Calu3 (cell line): ENCODE measurements around the gene ATP2C1. TPM values are rescaled to one million over a fixed set of nuclear protein-coding genes. Genes with fewer than 3 reads are reported as not detected.

Experiments used
- BruUV-seq: library from RNA; stranded (reverse); fragments of 400-500 nt; replicated peaks from 2 replicates; lab custom pipeline; 2021; lab: Mats Ljungman, UMichigan
- CTCF ChIA-PET: fragments of 300-600 bp; sonication (Branson Sonifier 250); formaldehyde crosslinking; loops from one replicate; lab custom pipeline; 2022; ENCODE audit warnings: antibody characterized with exemption; lab: Charles Lee
- DNase-seq: peaks from one replicate; pipeline ENCODE4 v3.0.0; 2022
- H3K27ac Mint-ChIP-seq: one replicate; pipeline ENCODE4 v1.8.0; 2022; ENCODE audit warnings: mixed read lengths; ENCODE audit not compliant: unreplicated experiment
- H3K27me3 Mint-ChIP-seq: one replicate; pipeline ENCODE4 v1.8.0; 2022; ENCODE audit warnings: mixed read lengths; ENCODE audit not compliant: unreplicated experiment
- H3K36me3 Mint-ChIP-seq: one replicate; pipeline ENCODE4 v1.8.0; 2022; ENCODE audit warnings: mild to moderate bottlenecking, moderate library complexity, mixed read lengths; ENCODE audit not compliant: insufficient read depth, unreplicated experiment
- H3K4me1 Mint-ChIP-seq: one replicate; pipeline ENCODE4 v1.8.0; 2022; ENCODE audit warnings: mild to moderate bottlenecking, low read depth, mixed read lengths; ENCODE audit not compliant: unreplicated experiment
- H3K4me3 Mint-ChIP-seq: one replicate; pipeline ENCODE4 v1.8.0; 2022; ENCODE audit warnings: mild to moderate bottlenecking, low read depth, moderate library complexity, mixed read lengths; ENCODE audit not compliant: unreplicated experiment
- H3K9me3 Mint-ChIP-seq: one replicate; pipeline ENCODE4 v1.8.0; 2022; ENCODE audit warnings: low read depth, mixed read lengths; ENCODE audit not compliant: unreplicated experiment
- intact Hi-C: fragments of 100-400 bp; cut with micrococcal nuclease; formaldehyde crosslinking; loops from one replicate; pipeline ENCODE4 v1.10.0; 2022; ENCODE audit not compliant: unreplicated experiment
- total RNA-seq: library from RNA; stranded (reverse); gene quantifications from 2 replicates; pipeline ENCODE4 v1.2.3, GENCODE V29; 2022
- TF ChIP-seq, protein P1 (sequence below): fragments of 200-600 bp; IDR thresholded peaks from one replicate; pipeline ENCODE4 v1.8.0; 2022; ENCODE audit warnings: antibody characterized with exemption; ENCODE audit not compliant: unreplicated experiment

Gene ATP2C1
- total RNA-seq, 1 experiment from 2014 or later, result 361 TPM

DNA sequence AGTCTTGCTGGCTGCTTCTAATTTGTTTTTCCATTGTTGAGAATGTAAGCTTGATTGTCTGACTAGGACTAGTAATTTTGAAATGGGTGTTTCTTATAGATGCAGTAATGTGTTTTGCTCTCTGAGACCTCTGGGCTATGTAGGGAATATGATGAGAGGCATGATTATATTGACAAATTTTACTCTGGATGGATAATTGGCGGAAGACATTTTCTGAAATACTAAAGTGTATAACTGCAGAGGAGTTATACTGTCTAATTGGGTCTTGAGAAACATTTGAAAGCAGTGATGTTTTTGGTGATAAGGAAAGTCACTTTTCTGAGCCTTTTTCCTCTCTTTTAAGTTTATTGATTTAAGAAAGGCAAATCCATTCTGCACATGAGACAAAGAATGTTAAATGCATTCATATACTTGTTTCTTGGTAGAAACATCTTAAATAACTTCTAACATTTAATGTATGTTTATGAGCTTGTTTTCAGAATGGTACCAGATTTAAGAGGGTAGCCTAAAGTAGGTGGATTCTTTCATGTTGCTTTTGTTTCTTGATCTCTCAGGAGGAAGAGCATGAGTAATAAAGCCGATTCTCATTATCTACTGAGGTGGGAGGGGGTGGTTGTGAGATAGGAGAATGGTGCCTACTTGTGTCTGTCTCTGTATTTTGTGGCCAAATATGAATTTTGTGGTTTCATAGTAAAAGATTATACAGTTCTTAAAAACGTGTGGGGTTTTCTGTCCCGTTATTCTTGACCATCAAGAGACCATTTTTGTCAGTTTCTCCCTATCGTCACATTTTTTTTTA lies 2.0 kb downstream of the ATP2C1 start:
- intact Hi-C loops, result no loop called here
- no TSS peak for BruUV-seq
- H3K9me3 Mint-ChIP-seq, result no peaks in the 10 kb centered on the region
- TF ChIP-seq, protein P1, sequence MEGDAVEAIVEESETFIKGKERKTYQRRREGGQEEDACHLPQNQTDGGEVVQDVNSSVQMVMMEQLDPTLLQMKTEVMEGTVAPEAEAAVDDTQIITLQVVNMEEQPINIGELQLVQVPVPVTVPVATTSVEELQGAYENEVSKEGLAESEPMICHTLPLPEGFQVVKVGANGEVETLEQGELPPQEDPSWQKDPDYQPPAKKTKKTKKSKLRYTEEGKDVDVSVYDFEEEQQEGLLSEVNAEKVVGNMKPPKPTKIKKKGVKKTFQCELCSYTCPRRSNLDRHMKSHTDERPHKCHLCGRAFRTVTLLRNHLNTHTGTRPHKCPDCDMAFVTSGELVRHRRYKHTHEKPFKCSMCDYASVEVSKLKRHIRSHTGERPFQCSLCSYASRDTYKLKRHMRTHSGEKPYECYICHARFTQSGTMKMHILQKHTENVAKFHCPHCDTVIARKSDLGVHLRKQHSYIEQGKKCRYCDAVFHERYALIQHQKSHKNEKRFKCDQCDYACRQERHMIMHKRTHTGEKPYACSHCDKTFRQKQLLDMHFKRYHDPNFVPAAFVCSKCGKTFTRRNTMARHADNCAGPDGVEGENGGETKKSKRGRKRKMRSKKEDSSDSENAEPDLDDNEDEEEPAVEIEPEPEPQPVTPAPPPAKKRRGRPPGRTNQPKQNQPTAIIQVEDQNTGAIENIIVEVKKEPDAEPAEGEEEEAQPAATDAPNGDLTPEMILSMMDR, result no peak
- H3K36me3 Mint-ChIP-seq, result peaks cover 37% of the 10 kb centered on the region
- H3K4me3 Mint-ChIP-seq, result peak overlapping the region; percentile 93
- no peak for DNase-seq
- CTCF ChIA-PET, result interaction anchor here (3.1 kb wide), 1 partner anchor 45 kb away, joined by 23 read pairs; no protein-coding TSS in a partner anchor
- H3K27me3 Mint-ChIP-seq, result no peaks in the 10 kb centered on the region
- H3K27ac Mint-ChIP-seq, result peak overlapping the region; percentile 98
- peaks cover 52% of the 10 kb centered on the region for H3K4me1 Mint-ChIP-seq

- Mint-ChIP-seq H3K4me1 (peaks cover 66% of the 10 kb centered on the region), H3K27ac (no peak overlapping the region), H3K27me3 (no peaks in the 10 kb centered on the region), H3K36me3 (peaks cover 37% of the 10 kb centered on the region), H3K9me3 (no peaks in the 10 kb centered on the region), H3K4me3 (no peak overlapping the region)
- DNase-seq, result no peak
- BruUV-seq, result no TSS peak
- CTCF ChIA-PET, result no interaction called here
- TF ChIP-seq, protein P1, result no peak
- intact Hi-C loops, result no loop called here
Observed at GRCh38 chr3:130897316-130897715, 3.4 kb downstream of the ATP2C1 start.

DNA sequence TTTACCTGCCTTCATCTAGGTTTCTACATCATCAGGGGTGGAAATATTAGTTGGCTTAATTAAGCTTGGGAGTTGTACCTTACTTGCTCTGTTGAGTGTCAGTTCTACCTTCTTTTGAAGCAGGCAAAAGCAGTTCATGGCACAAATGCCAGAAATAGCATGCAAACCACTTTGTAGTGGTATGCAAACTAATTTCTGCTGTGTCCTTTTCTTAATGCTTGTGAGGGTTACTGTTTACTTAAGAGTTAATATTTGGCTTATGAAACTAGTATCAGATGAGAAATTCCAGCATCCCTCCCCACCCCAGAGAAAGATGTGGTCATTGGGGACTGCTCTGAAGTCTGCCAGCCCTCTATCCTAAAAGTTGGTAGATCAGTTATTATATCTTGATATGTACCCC lies 7.1 kb downstream of the ATP2C1 start:
- DNase-seq, result peak; percentile 39
- Mint-ChIP-seq H3K27me3 (no peaks in the 10 kb centered on the region), H3K36me3 (peaks cover 9% of the 10 kb centered on the region), H3K9me3 (no peaks in the 10 kb centered on the region), H3K4me1 (peaks cover 81% of the 10 kb centered on the region), H3K4me3 (peak overlapping the region; percentile 18), H3K27ac (peak overlapping the region; percentile 25)
- BruUV-seq, result no TSS peak
- CTCF ChIA-PET, result no interaction called here
- intact Hi-C loops, result loop anchor here (2.0 to 5.0 kb wide), 2 partner anchors 36 to 60 kb away; no protein-coding TSS in a partner anchor
- TF ChIP-seq, protein P1, result no peak

DNA sequence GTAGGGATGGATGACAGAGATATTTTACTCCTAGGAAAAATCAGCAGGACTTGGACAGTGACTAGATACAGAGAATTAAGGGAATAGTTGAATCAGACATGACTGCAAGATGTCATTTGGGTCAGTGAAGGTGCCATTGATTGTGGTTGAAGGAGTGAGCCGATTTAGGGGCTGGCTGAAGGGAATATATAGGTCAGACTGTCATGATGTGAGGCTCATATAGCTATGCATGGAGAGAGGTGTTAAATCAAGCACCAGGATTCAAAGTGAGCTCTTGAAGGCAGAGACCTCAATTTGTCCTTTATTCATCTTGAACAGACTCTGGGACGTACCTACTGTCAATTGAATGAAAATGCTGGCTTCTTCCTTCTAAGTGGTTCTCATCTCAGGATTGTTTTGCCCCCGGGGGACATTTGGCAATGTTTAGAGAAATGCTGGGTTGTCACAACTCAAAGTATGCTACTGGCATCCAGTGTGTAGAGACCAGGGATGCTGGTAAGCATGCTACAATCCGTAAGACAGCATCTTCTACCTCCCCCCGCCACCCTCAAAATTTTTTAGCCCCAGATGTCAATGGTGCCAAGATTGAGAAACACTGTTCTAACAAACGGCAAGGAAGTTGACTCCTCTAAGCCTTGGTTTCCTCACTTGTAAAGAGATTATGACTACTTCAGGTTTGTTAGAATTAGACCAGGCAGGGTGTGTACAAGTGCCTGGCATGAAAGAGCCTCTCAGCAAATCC lies 7.8 kb downstream of the ATP2C1 start:
- H3K4me1 Mint-ChIP-seq, result peaks cover 81% of the 10 kb centered on the region

More for the DNA sequence above, 7.8 kb downstream of the ATP2C1 start:
- BruUV-seq, result no TSS peak
- TF ChIP-seq, protein P1, result no peak
- no peak for DNase-seq
- intact Hi-C loops, result loop anchor here (2.0 to 5.0 kb wide), 2 partner anchors 36 to 59 kb away; no protein-coding TSS in a partner anchor
- H3K36me3 Mint-ChIP-seq, result peaks cover 6% of the 10 kb centered on the region
- H3K4me3 Mint-ChIP-seq, result peak overlapping the region; percentile 18
- H3K27ac Mint-ChIP-seq, result peak overlapping the region; percentile 25
- H3K27me3 Mint-ChIP-seq, result no peaks in the 10 kb centered on the region
- H3K9me3 Mint-ChIP-seq, result no peaks in the 10 kb centered on the region
- CTCF ChIA-PET, result interaction anchor here (0.7 kb wide), 1 partner anchor 143 kb away, joined by 6 read pairs; no protein-coding TSS in a partner anchor
